RWPE2 (cell line): ENCODE measurements around the gene ISM2.

Source experiments
- ATAC-seq: fragments of 200-7000 bp; cut with Tn5 transposase; 3 replicates; pipeline ENCODE4 v1.9.1; 2021; ENCODE audit warnings: low read depth
- DNase-seq: peaks from one replicate; pipeline ENCODE4 v3.0.0-alpha.2; 2020; ENCODE audit warnings: low spot score
- H3K27ac ChIP-seq: fragments of 450-650 bp; 2 replicates; pipeline ENCODE4 v1.5.1; 2017; ENCODE audit warnings: mild to moderate bottlenecking; ENCODE audit not compliant: poor library complexity, severe bottlenecking
- H3K27me3 ChIP-seq: fragments of 250-450 bp; sonication (Bioruptor Pico); 2 replicates; pipeline ENCODE4 v1.5.1; 2021; ENCODE audit warnings: mild to moderate bottlenecking, moderate library complexity; ENCODE audit not compliant: insufficient read depth, poor library complexity, severe bottlenecking
- H3K36me3 ChIP-seq: fragments of 250-450 bp; sonication (Bioruptor Pico); 2 replicates; pipeline ENCODE4 v1.5.1; 2020; ENCODE audit warnings: low read depth, mild to moderate bottlenecking, moderate library complexity
- H3K4me1 ChIP-seq: fragments of 250-450 bp; sonication (Bioruptor Pico); 2 replicates; pipeline ENCODE4 v1.5.1; 2021; ENCODE audit warnings: mild to moderate bottlenecking, moderate library complexity; ENCODE audit not compliant: insufficient read depth, poor library complexity, severe bottlenecking
- H3K4me3 ChIP-seq: fragments of 250-450 bp; sonication (Bioruptor Pico); 2 replicates; pipeline ENCODE4 v1.5.1; 2021; ENCODE audit warnings: mild to moderate bottlenecking, moderate library complexity; ENCODE audit not compliant: severe bottlenecking
- H3K9me3 ChIP-seq: fragments of 250-450 bp; sonication (Bioruptor Pico); 2 replicates; pipeline ENCODE4 v1.5.1; 2021; ENCODE audit warnings: mild to moderate bottlenecking, moderate library complexity; ENCODE audit not compliant: severe bottlenecking
- TF ChIP-seq, protein P1 (sequence below): fragments of 450-650 bp; IDR thresholded peaks from one replicate; pipeline ENCODE4 v1.5.1; 2017; ENCODE audit warnings: mild to moderate bottlenecking, moderate library complexity; ENCODE audit not compliant: poor library complexity, severe bottlenecking

ISM2 gene

DNA sequence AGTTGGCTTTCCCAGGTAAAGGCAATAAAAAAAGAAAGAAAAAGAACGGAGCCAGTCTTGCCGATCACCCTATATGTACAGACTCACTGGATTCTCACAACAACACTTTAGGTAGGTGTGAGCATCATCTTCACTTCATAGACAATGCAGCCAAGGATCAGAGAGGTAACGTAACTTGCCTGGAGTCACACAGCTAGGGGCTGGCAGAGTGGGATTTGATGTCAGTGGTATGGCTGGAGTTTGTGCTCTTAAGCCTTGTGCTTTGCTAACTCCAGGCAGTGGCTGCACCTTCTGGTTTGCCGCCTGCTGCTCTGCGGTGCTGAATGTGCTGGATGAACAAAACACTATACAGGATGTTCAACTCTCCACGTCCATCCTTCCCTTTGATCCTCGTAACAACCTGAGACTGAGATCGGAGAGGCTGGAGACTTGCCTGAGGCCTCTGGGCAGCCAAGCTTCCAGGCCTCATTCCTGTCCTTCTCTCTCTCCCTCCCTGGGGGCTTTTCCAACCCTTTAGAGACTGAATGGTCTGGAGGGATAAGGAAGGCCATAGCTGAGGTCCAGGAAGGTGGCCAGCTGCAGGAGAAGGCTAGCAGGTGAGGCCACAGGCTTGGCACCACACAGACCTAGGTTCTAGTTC, 8.1 kb downstream of the ISM2 start:
- H3K27ac ChIP-seq: no peak overlapping the region
- H3K9me3 ChIP-seq: no peaks in the 10 kb centered on the region
- H3K27me3 ChIP-seq: no peaks in the 10 kb centered on the region
- H3K4me3 ChIP-seq: no peak overlapping the region
- H3K4me1 ChIP-seq: no peaks in the 10 kb centered on the region
- no peaks in the 10 kb centered on the region for H3K36me3 ChIP-seq
- no peak for DNase-seq
- TF ChIP-seq, protein P1, sequence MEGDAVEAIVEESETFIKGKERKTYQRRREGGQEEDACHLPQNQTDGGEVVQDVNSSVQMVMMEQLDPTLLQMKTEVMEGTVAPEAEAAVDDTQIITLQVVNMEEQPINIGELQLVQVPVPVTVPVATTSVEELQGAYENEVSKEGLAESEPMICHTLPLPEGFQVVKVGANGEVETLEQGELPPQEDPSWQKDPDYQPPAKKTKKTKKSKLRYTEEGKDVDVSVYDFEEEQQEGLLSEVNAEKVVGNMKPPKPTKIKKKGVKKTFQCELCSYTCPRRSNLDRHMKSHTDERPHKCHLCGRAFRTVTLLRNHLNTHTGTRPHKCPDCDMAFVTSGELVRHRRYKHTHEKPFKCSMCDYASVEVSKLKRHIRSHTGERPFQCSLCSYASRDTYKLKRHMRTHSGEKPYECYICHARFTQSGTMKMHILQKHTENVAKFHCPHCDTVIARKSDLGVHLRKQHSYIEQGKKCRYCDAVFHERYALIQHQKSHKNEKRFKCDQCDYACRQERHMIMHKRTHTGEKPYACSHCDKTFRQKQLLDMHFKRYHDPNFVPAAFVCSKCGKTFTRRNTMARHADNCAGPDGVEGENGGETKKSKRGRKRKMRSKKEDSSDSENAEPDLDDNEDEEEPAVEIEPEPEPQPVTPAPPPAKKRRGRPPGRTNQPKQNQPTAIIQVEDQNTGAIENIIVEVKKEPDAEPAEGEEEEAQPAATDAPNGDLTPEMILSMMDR: no peak
- no peak for ATAC-seq

DNA sequence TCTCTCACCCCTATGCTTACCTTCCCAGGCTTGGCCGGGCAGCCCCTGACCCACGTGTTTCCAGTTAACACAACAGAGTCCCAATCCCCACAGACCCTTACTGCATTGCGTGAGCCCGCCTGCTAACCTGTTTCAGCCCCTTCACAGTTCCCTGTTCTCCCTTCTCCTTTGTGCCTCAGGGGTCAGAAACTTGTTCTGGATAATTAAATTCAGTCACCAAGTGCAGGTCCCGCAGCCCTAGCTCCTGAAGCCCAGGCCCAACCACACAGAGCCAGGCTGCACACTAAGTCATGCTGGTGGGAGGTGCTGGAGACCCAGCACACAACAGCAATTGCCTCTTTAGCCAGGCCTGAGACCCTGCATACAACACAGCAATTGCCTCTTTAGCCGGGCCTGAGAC, 9.6 kb downstream of the ISM2 start:
- Histone ChIP-seq H3K9me3 (no peaks in the 10 kb centered on the region), H3K27ac (no peak overlapping the region), H3K36me3 (no peaks in the 10 kb centered on the region), H3K27me3 (no peaks in the 10 kb centered on the region), H3K4me1 (no peaks in the 10 kb centered on the region), H3K4me3 (no peak overlapping the region)
- no peak for DNase-seq
- TF ChIP-seq, protein P1: no peak
- no peak for ATAC-seq

DNA sequence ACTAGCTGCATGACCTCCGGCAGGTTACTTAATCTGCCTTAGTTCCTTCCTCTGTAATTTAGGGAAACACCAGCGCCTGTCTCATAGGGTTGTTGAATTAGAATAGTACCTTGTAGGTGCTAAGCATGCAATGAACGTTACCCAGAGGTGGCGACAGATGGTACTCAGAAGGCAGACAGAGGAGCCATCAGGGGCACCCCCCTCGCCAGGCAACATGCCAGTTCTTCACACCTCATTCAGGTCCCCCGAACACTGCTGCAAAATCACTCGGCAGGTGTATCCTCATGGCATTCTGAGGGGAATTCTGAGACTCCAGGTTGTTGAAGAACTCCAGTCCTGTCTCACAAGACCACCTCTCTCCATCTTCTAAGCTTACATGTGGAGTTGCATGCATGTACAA, 10.1 kb downstream of the ISM2 start:
- no peaks in the 10 kb centered on the region for H3K36me3 ChIP-seq
- no peak overlapping the region for H3K27ac ChIP-seq
- TF ChIP-seq, protein P1: no peak
- DNase-seq (no peak), ATAC-seq (no peak)
- no peaks in the 10 kb centered on the region for H3K9me3 ChIP-seq
- H3K4me3 ChIP-seq: no peak overlapping the region
- H3K27me3 ChIP-seq: no peaks in the 10 kb centered on the region
- no peaks in the 10 kb centered on the region for H3K4me1 ChIP-seq

DNA sequence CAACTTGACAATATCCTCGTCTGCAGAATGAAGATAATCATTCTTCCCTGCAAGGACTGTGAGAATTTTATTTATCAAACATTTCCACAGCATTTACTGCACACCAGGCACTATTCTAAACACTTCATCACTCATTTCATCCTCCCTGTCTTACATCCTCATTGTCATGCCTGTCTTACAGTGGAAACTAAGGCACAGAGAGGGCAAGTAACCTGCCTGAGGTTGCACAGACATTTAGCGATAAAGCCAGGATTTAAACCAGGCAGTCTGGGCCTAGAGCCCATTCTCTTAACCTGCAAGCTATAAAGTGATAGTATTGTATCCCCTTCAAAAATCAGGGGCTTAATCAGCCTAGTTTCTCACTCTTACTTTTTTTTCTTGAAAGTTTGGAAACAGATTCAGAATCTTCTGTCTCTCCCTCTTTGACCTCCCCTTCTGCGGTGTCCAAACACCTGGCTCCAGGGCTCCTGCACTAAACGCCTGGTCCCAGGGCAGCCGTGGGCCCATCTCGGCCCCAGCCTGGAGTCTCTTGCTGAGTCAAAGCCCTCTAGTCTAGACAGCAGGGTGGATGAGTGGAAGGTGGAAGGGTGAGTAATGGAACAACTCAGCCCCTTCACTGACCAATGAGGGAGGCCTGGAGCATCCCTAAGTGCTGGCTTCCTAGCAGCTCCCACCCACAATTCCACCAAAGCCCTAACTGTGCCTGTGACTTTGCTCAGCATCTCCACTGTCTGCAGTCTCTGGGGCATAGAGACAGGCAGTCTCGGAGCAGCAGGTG, 12.5 kb downstream of the ISM2 start:
- TF ChIP-seq, protein P1: no peak
- Histone ChIP-seq H3K36me3 (no peaks in the 10 kb centered on the region), H3K27me3 (no peaks in the 10 kb centered on the region), H3K27ac (no peak overlapping the region), H3K4me1 (no peaks in the 10 kb centered on the region), H3K9me3 (no peaks in the 10 kb centered on the region), H3K4me3 (no peak overlapping the region)
- ATAC-seq (peak; percentile 77), DNase-seq (no peak)

DNA sequence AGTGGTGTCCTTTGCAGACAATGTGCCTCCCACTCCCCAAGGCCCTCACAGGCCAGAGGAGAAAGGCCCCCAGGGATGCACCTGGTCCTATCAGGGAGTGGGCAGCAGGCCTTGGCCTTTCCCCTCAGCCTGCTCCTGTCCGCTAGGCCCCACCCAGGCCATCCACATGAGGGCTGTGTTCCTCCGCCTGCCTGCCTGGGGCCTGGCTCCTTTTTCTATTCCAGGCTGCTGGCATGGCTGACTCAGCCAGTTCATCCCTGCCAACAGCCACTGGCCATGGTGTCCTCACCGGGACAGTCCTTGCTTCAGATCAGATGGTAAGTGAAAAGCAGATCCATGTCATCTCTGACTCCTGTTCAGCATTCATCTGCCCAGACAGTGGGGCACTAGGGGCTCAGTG, 13.4 kb downstream of the ISM2 start:
- Histone ChIP-seq H3K27me3 (no peaks in the 10 kb centered on the region), H3K4me1 (no peaks in the 10 kb centered on the region), H3K27ac (no peak overlapping the region), H3K4me3 (no peak overlapping the region), H3K9me3 (no peaks in the 10 kb centered on the region), H3K36me3 (no peaks in the 10 kb centered on the region)
- no peak for DNase-seq
- 0 out of 3 replicates have a peak, but pooled peaks have one; percentile 6 for ATAC-seq
- TF ChIP-seq, protein P1: no peak
